ENCODE measurements around the gene UBR7.

GRCh38 chr14:93175492-93175891 lies 31.6 kb upstream of the UBR7 start:
- TF ChIP-seq CTCF (IDR thresholded peaks at IDR 0.05) (no peak), POLR2A (IDR thresholded peaks at IDR 0.05) (no peak)
